GM12878 (cell line): ENCODE results near the gene STK4. TPM values are rescaled to one million over a fixed set of nuclear protein-coding genes. Genes with fewer than 3 reads are reported as not detected.

ENCODE experiments used
- BMI1 ChIP-seq: fragments of 450-650 bp; IDR thresholded peaks from 2 replicates; pipeline ENCODE4 v1.6.1; 2016; ENCODE audit warnings: mild to moderate bottlenecking, moderate library complexity, borderline replicate concordance
- CREB1 ChIP-seq: IDR thresholded peaks from 2 replicates; pipeline ENCODE4 v1.6.1; 2012; ENCODE audit warnings: low read depth, mild to moderate bottlenecking, inconsistent platforms
- DPF2 ChIP-seq: fragments of 450-650 bp; IDR thresholded peaks from 2 replicates; pipeline ENCODE4 v1.6.1; 2017; ENCODE audit warnings: mild to moderate bottlenecking
- HCFC1 ChIP-seq: fragments of 150-350 bp; IDR thresholded peaks from 2 replicates; pipeline ENCODE4 v1.6.1; 2014; ENCODE audit warnings: low read length
- IRF4 ChIP-seq: IDR thresholded peaks from 2 replicates; pipeline ENCODE4 v1.6.1; 2011; ENCODE audit warnings: low read depth, low read length
- MYB ChIP-seq: fragments of 150-350 bp; IDR thresholded peaks from 2 replicates; pipeline ENCODE4 v1.6.1; 2014; ENCODE audit warnings: mild to moderate bottlenecking, low read depth, low read length, borderline replicate concordance
- REST ChIP-seq: IDR thresholded peaks from 2 replicates; pipeline ENCODE4 v1.6.1; 2012; ENCODE audit warnings: mild to moderate bottlenecking, low read depth, low read length
- SIN3A ChIP-seq: IDR thresholded peaks from 2 replicates; pipeline ENCODE4 v1.6.1; 2012; ENCODE audit warnings: low read depth, low read length, improper control_type of control experiment
- polyA plus RNA-seq, 11 experiments: library from polyadenylated mRNA; depleted of rRNA in 4 of 11; unstranded in 6 of 11; stranded (reverse) in 5 of 11; fragments of >200 nt; fragmentation: Nextera tagmentation in 4 of 11; fragmentation: Illumina TruSeq in 1 of 11; extraction: Ambion mirVana in 4 of 11; extraction: Trizol in 1 of 11; gene quantifications; 1 replicate in 1 of 11; 2 replicates in 10 of 11; pipeline versions ENCODE4 v1.2.1 to v1.2.3, GENCODE V29; 2011 to 2016; ENCODE audit warnings: inconsistent platforms in 2 of 11, missing spikeins in 2 of 11, low read depth in 1 of 11
- total RNA-seq, 4 experiments: library from RNA; depleted of rRNA in 3 of 4; stranded (reverse); fragments of >200 nt in 3 of 4; fragmentation: Illumina TruSeq in 1 of 4; extraction: Trizol in 1 of 4; gene quantifications; 2 replicates each; pipeline versions ENCODE4 v1.2.1 to v1.2.3, GENCODE V29; 2013 to 2021
- TF ChIP-seq, protein P1 (sequence below): fragments of 150-350 bp; IDR thresholded peaks from 2 replicates; pipeline ENCODE4 v1.6.1; 2016; ENCODE audit warnings: low read depth, low read length

Gene STK4
- total and polyA plus RNA-seq, 10 of the 15 experiments (the other 5 are each of a cell fraction or from before 2014, with no cell fraction given) = 24.0 to 135 (median 89.7) TPM

GRCh38 chr20:44932916-44933315 lies 33.4 kb upstream of the STK4 start (continued):
- TF ChIP-seq, protein P1, sequence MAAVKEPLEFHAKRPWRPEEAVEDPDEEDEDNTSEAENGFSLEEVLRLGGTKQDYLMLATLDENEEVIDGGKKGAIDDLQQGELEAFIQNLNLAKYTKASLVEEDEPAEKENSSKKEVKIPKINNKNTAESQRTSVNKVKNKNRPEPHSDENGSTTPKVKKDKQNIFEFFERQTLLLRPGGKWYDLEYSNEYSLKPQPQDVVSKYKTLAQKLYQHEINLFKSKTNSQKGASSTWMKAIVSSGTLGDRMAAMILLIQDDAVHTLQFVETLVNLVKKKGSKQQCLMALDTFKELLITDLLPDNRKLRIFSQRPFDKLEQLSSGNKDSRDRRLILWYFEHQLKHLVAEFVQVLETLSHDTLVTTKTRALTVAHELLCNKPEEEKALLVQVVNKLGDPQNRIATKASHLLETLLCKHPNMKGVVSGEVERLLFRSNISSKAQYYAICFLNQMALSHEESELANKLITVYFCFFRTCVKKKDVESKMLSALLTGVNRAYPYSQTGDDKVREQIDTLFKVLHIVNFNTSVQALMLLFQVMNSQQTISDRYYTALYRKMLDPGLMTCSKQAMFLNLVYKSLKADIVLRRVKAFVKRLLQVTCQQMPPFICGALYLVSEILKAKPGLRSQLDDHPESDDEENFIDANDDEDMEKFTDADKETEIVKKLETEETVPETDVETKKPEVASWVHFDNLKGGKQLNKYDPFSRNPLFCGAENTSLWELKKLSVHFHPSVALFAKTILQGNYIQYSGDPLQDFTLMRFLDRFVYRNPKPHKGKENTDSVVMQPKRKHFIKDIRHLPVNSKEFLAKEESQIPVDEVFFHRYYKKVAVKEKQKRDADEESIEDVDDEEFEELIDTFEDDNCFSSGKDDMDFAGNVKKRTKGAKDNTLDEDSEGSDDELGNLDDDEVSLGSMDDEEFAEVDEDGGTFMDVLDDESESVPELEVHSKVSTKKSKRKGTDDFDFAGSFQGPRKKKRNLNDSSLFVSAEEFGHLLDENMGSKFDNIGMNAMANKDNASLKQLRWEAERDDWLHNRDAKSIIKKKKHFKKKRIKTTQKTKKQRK = no peak
- TF ChIP-seq REST = no peak
- TF ChIP-seq DPF2 = no peak
- no peak for TF ChIP-seq SIN3A
- TF ChIP-seq CREB1 = no peak
- TF ChIP-seq HCFC1 = no peak
- TF ChIP-seq MYB = no peak
- no peak for TF ChIP-seq IRF4
- no peak for TF ChIP-seq BMI1
- TF ChIP-seq, all 136 proteins: peak for 0
